Measurements from ENCODE around the gene PYROXD2.

DNA sequence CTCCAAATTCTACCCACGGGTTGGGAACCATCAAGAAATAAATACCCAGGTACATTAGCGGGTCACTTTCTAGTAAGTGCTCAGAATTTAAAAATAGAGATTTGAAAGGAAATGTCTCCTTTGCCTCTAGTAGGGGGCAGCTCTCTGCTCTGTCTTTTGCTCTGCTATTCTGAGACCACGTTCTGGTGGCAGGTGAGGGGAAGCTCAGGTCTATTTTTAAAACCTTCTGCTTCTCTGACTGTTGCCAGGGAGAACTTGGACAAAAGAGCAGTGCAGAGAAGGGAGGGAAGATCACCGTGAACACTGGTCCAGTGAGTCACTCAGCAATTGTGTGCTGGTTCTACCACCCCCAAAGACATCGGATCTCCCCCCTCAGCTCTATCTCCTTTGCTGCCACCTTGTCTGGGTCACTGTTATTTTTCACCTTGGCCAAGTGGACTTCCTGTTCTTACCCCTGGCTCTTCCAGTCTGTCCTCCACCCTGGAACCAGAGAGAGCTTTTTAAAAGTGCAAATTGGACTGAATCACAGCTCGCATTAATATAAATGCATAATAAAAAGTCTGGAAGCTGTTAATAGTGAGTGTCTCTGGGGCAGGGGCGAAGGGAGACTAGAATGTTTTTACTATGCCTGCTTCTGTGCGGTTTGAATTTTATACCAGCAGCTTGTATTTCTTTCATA is 74.6 kb downstream of the PYROXD2 start:
- TF ChIP-seq POLR2A (IDR thresholded peaks at IDR 0.05) (no peak), CTCF (IDR thresholded peaks at IDR 0.05) (no peak)
